NCI-H2227 treated with DMSO at 0.1 percent for 48 hours (cell line): Measurements from ENCODE around the gene SFXN2.
"Not testable (repeated sequence)": the region's sequence is repeated elsewhere in the genome, so short reads cannot be mapped to it uniquely, and the experiment has no call there.

Experiments used
- DNase-seq: peaks from one replicate; lab custom pipeline; 2025; lab: John Stamatoyannopoulos, UW

The SFXN2 gene

DNA sequence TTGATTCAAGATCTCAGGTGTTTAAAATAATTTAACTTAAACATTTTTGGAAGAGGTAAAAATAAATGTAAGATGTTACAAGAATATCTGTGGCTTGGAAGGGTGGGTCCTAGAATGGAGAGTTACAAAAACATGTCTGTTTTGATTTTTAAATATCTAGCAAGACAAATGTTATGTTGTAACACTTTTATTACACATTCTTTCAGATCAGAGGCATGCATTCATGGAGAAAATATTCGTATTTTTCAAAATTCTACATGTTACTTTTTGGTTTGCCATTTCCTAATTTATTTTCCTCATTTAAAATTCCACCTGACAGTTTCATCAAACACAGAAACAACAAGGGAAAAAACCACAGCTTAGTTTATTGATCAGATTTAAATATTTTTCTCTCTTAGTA is 39.3 kb downstream of the SFXN2 start:
- no peak for DNase-seq

DNA sequence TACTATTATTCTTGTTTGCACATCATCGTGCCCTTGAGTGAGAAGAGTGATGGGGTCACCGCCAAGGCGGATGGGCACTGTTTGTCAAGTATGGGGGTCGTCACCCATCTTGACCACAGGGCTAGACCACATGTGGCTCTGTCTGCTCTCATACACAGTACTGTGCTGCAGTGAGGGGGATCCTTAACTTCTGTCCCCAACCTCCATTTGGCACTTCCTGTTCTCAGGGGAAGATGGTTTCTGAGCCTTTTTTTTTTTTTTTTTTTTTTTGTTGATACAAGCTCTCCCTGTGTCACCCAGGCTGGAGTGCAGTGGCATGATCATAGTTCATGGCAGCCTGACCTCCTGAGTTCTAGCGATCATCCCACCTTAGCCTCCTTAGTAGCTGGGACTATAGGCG is 42.9 kb downstream of the SFXN2 start:
- DNase-seq = no peak

DNA sequence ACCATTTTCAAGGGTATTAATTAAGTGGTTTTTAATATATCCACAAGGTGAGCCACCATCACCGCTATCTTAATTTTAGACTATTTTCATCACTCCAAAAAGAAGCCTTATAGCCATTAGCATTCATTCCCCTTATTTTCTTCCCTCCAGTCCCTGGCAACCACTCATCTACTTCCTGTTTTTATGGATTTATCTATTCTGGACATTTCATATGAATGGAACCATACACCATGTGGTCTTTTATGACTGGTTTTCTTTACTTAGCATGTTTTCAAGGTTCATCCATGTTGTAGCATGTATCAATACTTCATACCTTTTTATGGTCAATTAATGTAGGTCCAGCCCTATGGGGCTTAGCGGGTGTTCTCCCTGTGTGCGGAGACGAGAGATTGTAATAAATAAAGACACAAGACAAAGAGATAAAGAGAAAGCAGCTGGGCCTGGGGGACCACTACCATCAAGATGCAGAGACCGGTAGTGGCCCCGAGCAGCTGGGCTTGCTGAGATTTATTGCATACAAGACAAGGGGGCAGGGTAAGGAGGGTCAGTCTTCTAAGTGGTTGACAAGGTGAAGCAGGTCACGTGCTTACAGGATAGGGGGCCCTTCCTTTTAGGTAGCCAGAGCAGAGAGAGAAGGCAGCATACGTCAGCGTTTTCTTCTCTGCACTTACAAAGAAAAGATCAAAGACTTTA is 44.0 kb downstream of the SFXN2 start:
- DNase-seq = no peak

DNA sequence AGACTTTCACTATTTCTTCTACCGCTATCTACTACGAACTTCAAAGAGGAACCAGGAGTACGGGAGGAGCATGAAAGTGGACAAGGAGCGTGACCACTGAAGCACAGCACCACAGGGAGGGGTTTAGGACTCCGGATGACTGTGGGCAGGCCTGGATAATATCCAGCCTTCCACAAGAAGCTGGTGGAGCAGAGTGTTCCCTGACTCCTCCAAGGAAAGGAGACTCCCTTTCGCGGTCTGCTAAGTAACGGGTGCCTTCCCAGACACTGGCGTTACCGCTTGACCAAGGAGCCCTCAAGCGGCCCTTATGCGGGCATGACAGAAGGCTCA is 44.5 kb downstream of the SFXN2 start:
- not testable (repeated sequence) for DNase-seq

DNA sequence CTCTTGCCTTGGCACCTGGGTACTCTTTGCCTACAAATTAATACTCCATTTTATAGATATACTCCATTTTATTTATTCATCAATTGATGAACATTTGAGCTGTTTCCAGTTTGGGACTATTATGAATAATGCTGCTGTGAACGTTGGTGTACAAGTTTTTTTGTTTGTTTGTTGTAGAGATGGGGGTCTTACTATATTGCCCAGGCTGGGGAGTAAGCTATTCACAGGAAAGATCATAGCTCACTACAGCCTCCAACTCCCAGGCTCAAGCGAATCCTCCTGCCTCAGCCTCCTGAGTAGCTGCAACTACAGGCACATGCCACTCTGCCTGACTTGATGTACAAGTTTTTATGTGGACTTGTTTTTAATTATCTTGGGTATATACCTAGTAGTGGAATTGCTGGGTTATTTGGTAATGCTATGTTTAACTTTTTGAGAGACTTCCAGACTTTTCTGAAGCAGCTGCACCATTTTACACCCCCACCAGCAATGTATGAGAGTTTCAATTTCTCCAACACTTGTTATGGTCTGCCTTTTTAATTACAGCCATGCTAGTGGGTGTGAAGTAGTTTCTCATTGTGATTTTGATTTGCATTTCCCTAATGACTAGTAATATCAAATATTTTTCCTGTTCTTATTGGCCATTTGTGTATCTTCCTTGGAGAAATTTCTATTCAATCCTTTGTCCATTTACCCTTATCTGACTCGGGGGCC is 45.2 kb downstream of the SFXN2 start:
- DNase-seq = no peak

DNA sequence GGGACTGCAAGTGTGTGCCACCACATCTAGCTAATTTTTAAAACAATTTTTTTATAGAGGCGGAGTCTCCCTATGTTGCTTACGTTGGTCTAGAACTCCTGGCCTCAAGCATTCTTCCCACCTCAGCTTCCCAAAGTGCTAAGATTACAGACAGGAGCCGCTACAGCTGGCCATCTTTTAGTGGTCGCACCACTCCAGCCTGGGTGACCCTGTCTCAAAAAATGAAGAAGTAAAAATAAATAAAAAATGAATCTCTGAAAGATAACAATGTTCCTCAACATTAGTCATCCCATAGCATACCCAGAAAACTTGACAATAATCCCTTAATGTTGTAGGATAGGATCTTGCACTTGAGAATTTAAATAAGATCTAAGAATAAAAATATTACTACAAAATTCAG is 47.5 kb downstream of the SFXN2 start:
- no peak for DNase-seq

DNA sequence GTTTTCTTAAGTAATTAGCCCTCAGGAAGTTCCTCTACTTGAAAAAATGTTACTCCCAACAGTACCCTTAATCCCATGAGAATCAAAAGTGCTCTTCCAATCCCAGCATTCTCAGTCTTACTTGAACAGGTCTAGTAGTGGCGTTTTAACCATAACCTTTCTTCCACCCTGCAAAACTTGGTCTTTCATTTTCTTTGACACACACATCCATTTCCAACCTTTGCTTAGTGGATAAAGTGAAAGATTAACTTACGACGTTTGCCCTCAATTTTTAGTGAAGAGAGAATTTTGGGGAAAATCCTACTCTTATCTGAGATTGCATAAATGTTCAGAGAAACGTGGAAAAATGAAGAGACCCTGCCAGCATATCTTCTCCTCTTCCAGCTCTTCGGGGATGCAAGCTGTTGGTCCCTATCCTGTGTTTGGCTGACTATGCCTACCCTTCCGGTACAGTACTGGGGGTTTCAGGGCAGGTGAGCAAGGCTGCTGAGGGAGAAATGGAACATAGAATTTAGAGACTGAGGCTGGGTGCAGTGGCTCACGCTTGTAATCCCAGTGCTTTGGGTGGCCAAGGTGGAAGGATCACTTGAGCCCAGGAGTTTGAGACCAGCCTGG is 48.1 kb downstream of the SFXN2 start:
- no peak for DNase-seq

DNA sequence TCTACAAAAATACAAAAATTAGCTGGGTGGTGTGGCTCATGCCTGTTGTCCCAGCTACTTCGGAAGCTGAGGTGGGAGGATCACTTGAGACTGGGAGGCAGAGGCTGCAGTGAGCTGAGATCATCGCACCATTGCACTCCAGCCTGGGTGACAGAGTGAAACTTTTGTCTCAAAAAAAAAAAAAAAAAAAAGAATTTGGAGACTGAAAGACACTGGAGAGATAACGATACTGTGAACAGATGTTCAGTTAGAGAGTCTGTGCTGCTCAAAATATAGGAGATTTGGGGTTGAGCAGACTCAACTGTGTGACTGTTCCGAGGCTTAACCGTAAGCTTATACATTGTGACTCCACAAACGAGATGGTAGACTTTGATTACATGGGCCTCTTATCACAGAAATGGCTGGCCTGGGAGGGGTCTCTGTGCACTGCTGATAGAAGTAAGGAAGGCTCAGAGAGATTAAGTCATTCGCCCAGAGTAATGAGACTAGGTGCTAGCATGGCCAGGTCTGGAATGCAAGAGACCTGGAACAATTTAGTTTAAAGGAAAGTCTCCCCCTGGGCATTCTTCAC is 48.7 kb downstream of the SFXN2 start:
- no peak for DNase-seq

DNA sequence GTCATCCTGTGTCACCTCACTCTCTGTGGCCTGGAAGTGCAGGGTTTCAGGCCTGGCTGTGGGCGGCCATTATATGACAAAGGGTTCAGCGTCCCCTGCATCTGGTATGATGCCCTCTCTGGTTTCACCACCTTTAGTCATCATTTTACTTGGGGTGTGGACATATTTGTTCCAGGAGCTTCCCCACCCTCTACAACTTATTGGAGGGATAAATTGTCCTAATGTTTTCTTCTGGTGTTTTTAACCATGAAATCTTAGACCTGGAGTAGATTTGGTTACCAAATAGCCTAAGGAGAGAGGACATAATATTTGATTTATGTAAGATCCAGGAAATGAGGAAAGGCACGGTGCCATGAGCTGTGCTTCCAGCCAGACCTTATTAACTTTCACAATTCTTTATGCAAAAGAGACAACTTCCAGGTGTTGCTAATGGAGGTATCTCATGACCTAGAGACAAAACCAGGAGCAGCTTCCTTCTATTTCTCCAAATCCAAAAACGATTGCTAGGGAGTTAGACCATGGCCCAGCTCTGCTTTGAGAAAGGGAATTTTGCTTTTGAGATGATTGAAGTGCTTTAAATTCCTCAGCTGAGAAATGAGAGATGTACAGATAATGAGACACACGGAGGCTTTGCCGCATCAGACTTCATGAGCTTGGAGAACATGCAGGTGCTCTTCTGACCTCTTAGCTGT is 50.2 kb downstream of the SFXN2 start:
- DNase-seq = no peak

DNA sequence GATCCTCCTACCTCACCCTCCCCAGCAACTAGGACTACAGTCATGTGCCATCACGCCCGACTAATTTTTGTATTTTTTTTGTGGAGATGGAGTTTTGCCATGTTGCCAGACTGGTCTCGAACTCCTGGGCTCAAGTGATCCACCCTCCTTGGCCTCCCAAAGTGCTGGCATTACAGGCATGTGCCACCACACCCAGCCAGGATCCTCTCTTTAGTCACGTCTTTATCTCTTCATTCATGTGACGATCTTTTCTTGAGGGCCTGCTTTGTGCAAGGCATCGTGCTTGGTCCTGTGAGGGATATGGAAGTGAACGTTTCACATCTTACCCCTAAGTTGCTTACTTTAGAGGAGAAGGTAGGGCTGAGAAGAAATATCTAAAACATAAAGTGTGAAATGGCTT is 50.9 kb downstream of the SFXN2 start:
- no peak for DNase-seq

DNA sequence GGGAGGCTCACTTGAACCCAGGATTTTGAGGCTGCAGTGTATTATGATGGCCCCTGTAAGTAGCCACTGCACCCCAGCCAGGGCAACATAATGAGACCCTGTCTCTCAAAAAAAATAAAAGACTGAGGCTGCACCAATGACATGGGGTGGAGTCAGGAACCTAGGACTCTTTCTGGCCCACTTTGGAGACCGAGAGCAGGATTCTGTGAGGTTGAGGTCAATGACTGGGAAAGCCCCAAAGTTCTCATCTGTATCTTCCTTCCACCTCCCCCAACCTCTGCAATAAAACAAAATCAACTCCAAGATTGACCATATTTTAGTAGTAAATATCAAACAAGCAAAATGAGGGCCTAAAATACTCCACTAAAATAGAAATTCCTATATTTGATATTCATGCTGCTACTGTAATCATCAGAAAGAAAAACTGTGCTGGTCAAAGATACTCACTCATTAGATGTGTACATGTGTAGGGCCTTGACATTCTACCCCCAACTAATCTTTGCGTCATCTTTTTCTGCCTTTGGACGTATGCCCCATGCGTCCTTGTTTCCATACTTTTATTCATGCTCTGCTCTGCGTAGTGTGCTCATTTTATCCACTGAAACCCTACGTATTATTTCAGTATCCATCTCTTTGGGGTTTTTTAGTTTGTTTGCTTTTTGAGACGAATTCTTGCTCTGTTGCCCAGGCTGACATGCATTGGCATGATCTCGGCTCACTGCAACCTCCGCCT is 53.2 kb downstream of the SFXN2 start:
- DNase-seq = no peak

DNA sequence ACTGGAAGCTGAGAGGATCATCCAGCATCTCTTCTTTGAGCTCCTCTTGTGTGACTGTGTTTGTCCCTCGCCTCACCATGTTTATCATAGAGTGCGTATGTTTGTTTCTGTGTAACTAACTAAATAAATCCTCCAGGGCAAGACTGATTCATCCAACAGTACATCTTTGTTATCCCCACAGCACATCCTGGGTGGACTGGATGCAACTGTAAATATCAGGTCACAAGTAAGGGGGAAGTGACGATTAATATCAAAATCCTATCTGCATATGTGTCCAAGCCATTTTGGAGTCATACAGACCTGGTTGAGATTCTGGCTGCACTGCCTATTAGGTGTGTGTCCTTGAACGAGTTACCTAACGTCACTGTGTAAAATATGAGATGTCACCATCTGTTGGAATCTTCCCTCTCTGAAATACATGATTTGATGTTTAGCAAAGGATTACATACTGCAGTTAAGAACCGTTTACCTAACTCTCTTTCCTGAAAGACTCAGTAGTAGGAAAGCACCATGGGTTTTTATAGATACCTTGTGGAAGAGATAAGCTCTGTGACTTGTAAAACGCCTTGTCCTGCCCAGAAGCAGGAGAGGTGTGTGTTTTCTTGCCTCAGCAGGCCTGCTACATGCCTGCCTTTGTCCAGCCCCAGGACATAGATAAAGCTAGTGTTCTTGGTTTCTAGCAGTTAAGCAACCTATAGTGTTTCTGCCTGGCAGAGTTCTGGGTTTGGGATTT is 55.1 kb downstream of the SFXN2 start:
- no peak for DNase-seq

DNA sequence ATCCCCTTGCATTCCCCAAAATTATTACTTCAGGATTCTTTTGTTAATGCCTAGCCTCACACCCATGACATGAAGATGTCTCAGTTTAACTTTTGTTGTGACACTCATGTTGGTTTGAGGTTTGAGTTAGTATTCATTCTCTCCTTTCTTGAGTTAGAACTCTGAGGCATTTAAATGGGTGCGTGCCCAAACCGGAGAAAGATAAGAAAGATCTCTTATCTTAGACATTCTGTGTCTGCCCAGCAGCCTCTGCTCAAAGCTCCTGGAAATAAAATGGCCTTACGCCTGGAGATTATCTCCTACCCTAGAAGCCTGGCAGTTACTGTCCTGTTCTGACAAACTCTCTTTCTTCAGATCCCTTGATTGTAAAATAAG is 55.7 kb downstream of the SFXN2 start:
- DNase-seq = no peak

DNA sequence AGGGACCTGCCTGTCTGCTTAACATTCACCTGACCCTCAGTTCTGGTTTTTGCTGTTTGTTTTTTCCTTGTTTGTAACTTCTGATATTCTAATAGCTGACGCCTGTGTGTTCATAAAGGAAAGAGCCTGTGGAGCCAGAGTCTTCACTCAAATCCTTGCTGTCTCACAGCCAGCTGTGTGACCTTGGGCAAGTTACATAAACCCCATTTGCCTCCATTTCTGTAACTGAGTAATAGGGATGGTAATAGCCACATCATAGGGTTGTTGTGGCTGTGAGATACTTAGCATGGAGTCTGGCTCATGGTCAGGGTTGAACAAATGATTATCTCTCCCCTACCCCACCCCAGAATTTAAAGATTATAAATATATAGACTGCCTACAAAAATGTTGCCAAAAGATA is 56.4 kb downstream of the SFXN2 start:
- no peak for DNase-seq

DNA sequence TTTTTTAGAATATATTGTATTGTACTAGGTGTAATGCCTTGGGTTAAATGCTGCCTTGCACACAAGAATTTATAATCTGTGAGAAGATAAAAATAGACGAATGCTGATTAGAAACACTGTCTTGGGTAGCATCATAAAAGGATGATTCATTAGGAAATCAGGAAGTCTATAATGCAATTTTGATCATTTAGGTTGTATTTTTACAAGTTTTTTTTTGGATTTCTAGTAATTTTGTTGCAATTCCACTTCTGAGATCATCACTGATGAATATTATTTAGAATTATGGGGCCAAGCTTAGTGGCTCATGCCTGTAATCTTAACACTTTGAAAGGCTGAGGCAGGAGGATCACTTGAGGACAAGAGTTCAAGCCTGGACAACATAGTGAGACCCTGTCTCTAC is 58.9 kb downstream of the SFXN2 start:
- no peak for DNase-seq

DNA sequence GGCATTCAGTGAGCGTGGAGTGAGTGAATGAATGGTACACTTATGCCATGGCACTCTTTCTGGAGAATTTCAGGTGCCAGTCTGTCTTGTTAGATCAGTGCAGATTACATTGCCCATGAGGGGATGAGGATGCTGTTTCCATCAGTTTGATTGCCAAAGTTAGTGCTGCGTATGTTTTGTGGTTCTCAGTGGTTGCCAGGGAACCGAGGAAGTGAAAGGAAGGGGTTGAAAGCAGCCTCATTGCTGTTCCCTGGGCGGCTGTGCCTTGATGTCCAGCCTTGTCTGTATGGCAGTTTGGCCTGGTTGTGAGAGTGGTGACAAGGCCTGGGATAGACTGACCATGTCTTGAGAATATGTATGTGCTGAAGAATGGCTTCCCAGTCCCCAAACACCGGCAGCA is 59.5 kb downstream of the SFXN2 start:
- DNase-seq = no peak

DNA sequence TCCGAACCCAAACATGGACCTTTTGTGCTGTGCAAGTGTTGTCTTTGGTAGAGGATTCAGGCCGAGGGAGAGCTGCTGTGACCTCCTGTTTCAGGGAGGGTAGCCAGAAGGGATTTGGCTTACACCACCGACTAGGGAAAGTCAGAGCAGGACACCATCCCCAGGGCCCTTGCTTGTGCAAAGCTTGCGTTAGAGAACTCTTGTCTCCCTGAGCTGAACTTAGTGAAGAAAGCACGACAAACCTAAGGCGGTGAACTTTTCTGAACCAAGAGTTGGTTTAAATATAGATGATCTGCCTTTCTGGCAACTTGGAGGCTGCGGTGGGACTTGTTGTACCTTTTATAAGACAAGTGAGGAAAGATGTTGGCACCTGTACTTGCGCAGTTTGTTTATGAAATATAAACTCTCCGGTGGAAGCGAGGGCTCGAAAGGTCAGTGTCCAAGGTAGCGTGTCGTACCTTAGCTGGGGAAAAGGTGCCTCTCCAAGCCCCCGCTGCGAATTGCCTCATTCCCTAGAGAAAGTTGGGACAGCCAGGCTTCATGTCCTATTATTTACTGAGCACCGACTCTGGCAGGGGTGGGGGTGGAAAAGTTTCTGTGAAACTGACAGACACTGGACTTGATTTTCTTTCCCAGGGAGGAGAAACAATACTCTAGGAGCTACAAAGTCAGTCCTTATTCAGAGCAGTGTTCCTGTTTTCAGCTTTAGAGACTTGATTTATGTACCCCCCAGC is 60.9 kb downstream of the SFXN2 start:
- no peak for DNase-seq

DNA sequence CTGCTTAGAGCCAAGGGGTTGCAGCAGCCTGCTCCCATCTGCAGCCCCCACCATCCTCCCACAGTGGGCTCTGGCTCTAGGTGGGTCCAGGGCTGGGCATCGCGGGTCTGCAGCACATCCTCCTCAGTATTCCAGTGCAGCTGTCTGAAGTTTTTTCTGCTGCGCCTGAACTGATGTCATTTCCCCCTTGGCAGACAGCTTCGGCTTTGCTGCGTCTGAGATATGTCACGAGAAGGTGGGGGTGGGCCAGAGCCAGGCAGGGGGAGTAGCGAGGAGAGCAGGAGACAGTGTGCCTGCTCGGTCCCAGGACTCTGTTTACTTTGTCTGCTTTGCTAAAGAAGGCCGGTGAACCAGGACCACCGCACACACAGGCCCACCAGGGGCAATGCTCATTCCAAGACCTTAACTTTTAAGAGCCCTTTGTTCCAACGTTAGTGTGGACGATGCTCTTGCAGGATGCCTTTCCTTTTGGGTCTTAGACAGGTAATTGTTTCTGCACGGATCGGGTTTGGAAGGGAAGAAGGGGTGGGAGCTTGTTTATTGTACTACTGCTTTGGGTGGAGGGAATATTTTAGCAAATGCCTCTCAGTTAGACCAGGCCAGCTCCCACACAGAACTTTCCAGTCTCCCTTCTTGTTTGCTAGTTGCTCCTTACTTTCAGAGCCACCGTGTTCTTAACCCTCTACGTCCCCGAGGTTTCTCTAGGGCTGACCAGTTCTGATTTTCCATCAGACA is 61.7 kb downstream of the SFXN2 start:
- no peak for DNase-seq

DNA sequence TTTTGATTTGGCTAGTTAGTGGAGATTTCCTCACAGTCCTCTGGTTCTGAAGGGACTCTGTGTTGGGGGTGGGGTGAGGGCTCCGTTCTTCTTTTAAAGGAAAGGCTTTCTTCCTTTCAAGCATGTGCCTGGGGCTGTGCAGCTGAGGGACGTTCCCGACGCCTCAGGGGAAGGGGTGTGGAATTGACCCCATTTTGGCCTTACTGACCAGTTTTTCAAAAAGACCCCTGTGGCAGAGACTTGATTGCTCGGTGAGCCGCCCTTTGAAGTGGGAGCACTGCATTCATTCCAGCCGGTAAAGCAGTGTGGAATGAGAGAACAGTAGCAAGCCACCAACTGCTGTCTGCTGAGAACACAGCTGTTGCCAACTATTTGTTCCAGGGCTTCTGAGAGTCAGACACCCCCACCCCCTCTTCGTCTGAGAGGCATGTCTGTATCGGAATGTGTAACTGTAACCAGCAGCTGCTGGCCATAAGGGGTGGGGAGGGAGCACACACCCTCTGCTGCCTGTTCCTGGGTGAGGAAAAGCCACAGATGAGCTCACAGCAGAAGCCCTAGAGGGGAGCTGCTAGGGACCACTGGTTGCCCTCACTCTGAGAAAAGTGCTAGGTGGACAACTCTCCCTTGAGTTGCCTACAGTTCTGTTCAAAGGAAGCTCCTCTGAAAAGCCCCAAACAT is 62.5 kb downstream of the SFXN2 start:
- no peak for DNase-seq
